ENCODE results near the gene CCK. TPM values are rescaled to one million over a fixed set of nuclear protein-coding genes. Genes with fewer than 3 reads are reported as not detected.
A peak's percentile ranks its signal among the peaks of the same experiment; 100 is the strongest.

Gene CCK
- total and polyA plus RNA-seq, 5 donors from 2014 or later: not detected

GRCh38 chr3:42267878-42268277, 1.9 kb upstream of the CCK start:
- no peak overlapping the region for H3K4me3 ChIP-seq (ENCODE audit: low read depth, low read length)
- no peak overlapping the region for H3K27ac ChIP-seq (ENCODE audit: insufficient read depth, low read length, poor library complexity, severe bottlenecking)
- ATAC-seq (ENCODE audit: low read depth in 2 of 2): no peak
- no peaks in the 10 kb centered on the region for H3K9me3 ChIP-seq (ENCODE audit: control insufficient read depth in 2 of 2, low read length in 2 of 2)
- no peak for DNase-seq
- H3K36me3 ChIP-seq (ENCODE audit: control insufficient read depth, insufficient read depth, low read length): no peaks in the 10 kb centered on the region
- no peak overlapping the region for H3K27ac Mint-ChIP-seq
- H3K27me3 ChIP-seq (ENCODE audit: control insufficient read depth, insufficient read depth, low read length): peaks cover 8% of the 10 kb centered on the region
- peaks cover 0 to 10% (median 1%) of the 10 kb centered on the region in 7 donors for H3K9me3 Mint-ChIP-seq
- peaks cover 13% of the 10 kb centered on the region for H3K4me1 ChIP-seq (ENCODE audit: control insufficient read depth, insufficient read depth, low read length, poor library complexity, severe bottlenecking)
- peaks cover 33% of the 10 kb centered on the region for H3K27me3 Mint-ChIP-seq
- peaks cover 0 to 19% (median under 1%) of the 10 kb centered on the region in 4 donors for H3K4me1 Mint-ChIP-seq
- H3K4me3 Mint-ChIP-seq: no peak overlapping the region
- no peaks in the 10 kb centered on the region for H3K36me3 Mint-ChIP-seq

- Mint-ChIP-seq H3K27ac (no peak overlapping the region), H3K4me1 (peaks cover 0 to 19% (median under 1%) of the 10 kb centered on the region in 4 donors), H3K4me3 (no peak overlapping the region), H3K27me3 (peaks cover 57% of the 10 kb centered on the region), H3K9me3 (peaks cover 0 to 2% (median 0%) of the 10 kb centered on the region in 7 donors), H3K36me3 (no peaks in the 10 kb centered on the region)
- DNase-seq: no peak
- Histone ChIP-seq H3K27me3 (ENCODE audit: control insufficient read depth, insufficient read depth, low read length) (peaks cover 22% of the 10 kb centered on the region), H3K4me3 (ENCODE audit: low read depth, low read length) (no peak overlapping the region), H3K4me1 (ENCODE audit: control insufficient read depth, insufficient read depth, low read length, poor library complexity, severe bottlenecking) (peaks cover 13% of the 10 kb centered on the region), H3K27ac (ENCODE audit: insufficient read depth, low read length, poor library complexity, severe bottlenecking) (no peak overlapping the region), H3K9me3 (ENCODE audit: control insufficient read depth in 2 of 2, low read length in 2 of 2) (no peaks in the 10 kb centered on the region), H3K36me3 (ENCODE audit: control insufficient read depth, insufficient read depth, low read length) (no peaks in the 10 kb centered on the region)
- ATAC-seq (ENCODE audit: low read depth in 2 of 2): no peak
Measured at GRCh38 chr3:42265059-42265991, 660 bp downstream of the CCK start.

- Histone ChIP-seq H3K4me3 (ENCODE audit: low read depth, low read length) (no peak overlapping the region), H3K9me3 (ENCODE audit: control insufficient read depth in 2 of 2, low read length in 2 of 2) (no peaks in the 10 kb centered on the region), H3K27ac (ENCODE audit: insufficient read depth, low read length, poor library complexity, severe bottlenecking) (no peak overlapping the region), H3K36me3 (ENCODE audit: control insufficient read depth, insufficient read depth, low read length) (no peaks in the 10 kb centered on the region), H3K27me3 (ENCODE audit: control insufficient read depth, insufficient read depth, low read length) (peaks cover 22% of the 10 kb centered on the region), H3K4me1 (ENCODE audit: control insufficient read depth, insufficient read depth, low read length, poor library complexity, severe bottlenecking) (peaks cover 13% of the 10 kb centered on the region)
- peak in 1 of 3 donors; percentile 16 for DNase-seq
- Mint-ChIP-seq H3K27ac (peak overlapping the region in 1 of 3 donors; percentile 31), H3K9me3 (peaks cover 0 to 2% (median 0%) of the 10 kb centered on the region in 7 donors), H3K4me1 (peaks cover 0 to 19% (median under 1%) of the 10 kb centered on the region in 4 donors), H3K4me3 (peak overlapping the region in 2 of 4 donors; percentile 19 to 69), H3K27me3 (peaks cover 60% of the 10 kb centered on the region), H3K36me3 (no peaks in the 10 kb centered on the region)
- no peak for ATAC-seq (ENCODE audit: low read depth in 2 of 2)
Measured at GRCh38 chr3:42264399-42265058, 1.5 kb downstream of the CCK start.

- H3K4me1 Mint-ChIP-seq: peaks cover 0 to 19% (median under 1%) of the 10 kb centered on the region in 4 donors
- H3K27ac ChIP-seq (ENCODE audit: insufficient read depth, low read length, poor library complexity, severe bottlenecking): no peak overlapping the region
- H3K4me3 ChIP-seq (ENCODE audit: low read depth, low read length): no peak overlapping the region
- no peak overlapping the region for H3K27ac Mint-ChIP-seq
- H3K4me1 ChIP-seq (ENCODE audit: control insufficient read depth, insufficient read depth, low read length, poor library complexity, severe bottlenecking): peaks cover 13% of the 10 kb centered on the region
- H3K9me3 ChIP-seq (ENCODE audit: control insufficient read depth in 2 of 2, low read length in 2 of 2): no peaks in the 10 kb centered on the region
- H3K4me3 Mint-ChIP-seq: peak overlapping the region in 1 of 4 donors; percentile 69
- peaks cover 0 to 2% (median 0%) of the 10 kb centered on the region in 7 donors for H3K9me3 Mint-ChIP-seq
- peak in 1 of 2 donors; percentile 37 for ATAC-seq (ENCODE audit: low read depth in 2 of 2)
- H3K27me3 Mint-ChIP-seq: peaks cover 60% of the 10 kb centered on the region
- H3K36me3 ChIP-seq (ENCODE audit: control insufficient read depth, insufficient read depth, low read length): no peaks in the 10 kb centered on the region
- no peaks in the 10 kb centered on the region for H3K36me3 Mint-ChIP-seq
- H3K27me3 ChIP-seq (ENCODE audit: control insufficient read depth, insufficient read depth, low read length): peaks cover 22% of the 10 kb centered on the region
- peak in 1 of 3 donors; percentile 15 for DNase-seq
Measured at GRCh38 chr3:42263354-42264346, 2.3 kb downstream of the CCK start.

GRCh38 chr3:42262525-42262924, 3.5 kb downstream of the CCK start:
- no peak overlapping the region for H3K4me3 ChIP-seq (ENCODE audit: low read depth, low read length)
- Mint-ChIP-seq H3K9me3 (peaks cover 0 to 2% (median 0%) of the 10 kb centered on the region in 7 donors), H3K27ac (no peak overlapping the region), H3K27me3 (peaks cover 53% of the 10 kb centered on the region), H3K36me3 (no peaks in the 10 kb centered on the region), H3K4me3 (no peak overlapping the region), H3K4me1 (peaks cover 0 to 19% (median under 1%) of the 10 kb centered on the region in 4 donors)
- no peak overlapping the region for H3K27ac ChIP-seq (ENCODE audit: insufficient read depth, low read length, poor library complexity, severe bottlenecking)
- H3K4me1 ChIP-seq (ENCODE audit: control insufficient read depth, insufficient read depth, low read length, poor library complexity, severe bottlenecking): peaks cover 13% of the 10 kb centered on the region
- peaks cover 21% of the 10 kb centered on the region for H3K27me3 ChIP-seq (ENCODE audit: control insufficient read depth, insufficient read depth, low read length)
- ATAC-seq (ENCODE audit: low read depth in 2 of 2) (no peak), DNase-seq (no peak)
- no peaks in the 10 kb centered on the region for H3K9me3 ChIP-seq (ENCODE audit: control insufficient read depth in 2 of 2, low read length in 2 of 2)
- no peaks in the 10 kb centered on the region for H3K36me3 ChIP-seq (ENCODE audit: control insufficient read depth, insufficient read depth, low read length)

GRCh38 chr3:42257007-42257406, 9.0 kb downstream of the CCK start:
- no peak overlapping the region for H3K4me3 Mint-ChIP-seq
- peaks cover 0 to 7% (median 0%) of the 10 kb centered on the region in 7 donors for H3K9me3 Mint-ChIP-seq
- ATAC-seq (ENCODE audit: low read depth in 2 of 2) (no peak), DNase-seq (no peak)
- H3K36me3 ChIP-seq (ENCODE audit: control insufficient read depth, insufficient read depth, low read length): no peaks in the 10 kb centered on the region
- H3K4me3 ChIP-seq (ENCODE audit: low read depth, low read length): no peak overlapping the region
- peaks cover 10% of the 10 kb centered on the region for H3K27me3 ChIP-seq (ENCODE audit: control insufficient read depth, insufficient read depth, low read length)
- no peak overlapping the region for H3K27ac ChIP-seq (ENCODE audit: insufficient read depth, low read length, poor library complexity, severe bottlenecking)
- no peaks in the 10 kb centered on the region for H3K4me1 Mint-ChIP-seq
- no peaks in the 10 kb centered on the region for H3K4me1 ChIP-seq (ENCODE audit: control insufficient read depth, insufficient read depth, low read length, poor library complexity, severe bottlenecking)
- H3K27me3 Mint-ChIP-seq: peaks cover 36% of the 10 kb centered on the region
- H3K9me3 ChIP-seq (ENCODE audit: control insufficient read depth in 2 of 2, low read length in 2 of 2): no peaks in the 10 kb centered on the region
- no peaks in the 10 kb centered on the region for H3K36me3 Mint-ChIP-seq
- no peak overlapping the region for H3K27ac Mint-ChIP-seq

All from CD4-positive, CD25-positive, alpha-beta regulatory T cell (primary cell).